PFSK-1 (cell line): ENCODE data around the gene RNF31.

Source experiments
- FOXP2 ChIP-seq: optimal IDR thresholded peaks from 2 replicates; pipeline ENCODE3; 2011; ENCODE audit warnings: borderline replicate concordance, control low read depth, inconsistent platforms; ENCODE audit not compliant: insufficient read depth; ENCODE audit errors: extremely low read length, extremely low read depth
- POLR2AphosphoS5 ChIP-seq: IDR thresholded peaks from 2 replicates; pipeline ENCODE4 v1.6.1; 2012; ENCODE audit warnings: low read depth, mild to moderate bottlenecking, control low read depth, low read length, moderate library complexity
- SIN3A ChIP-seq: IDR thresholded peaks from 2 replicates; pipeline ENCODE4 v1.6.1; 2012; ENCODE audit warnings: mild to moderate bottlenecking, low read length, moderate library complexity, borderline replicate concordance; ENCODE audit not compliant: insufficient read depth
- TAF1 ChIP-seq: IDR thresholded peaks from 2 replicates; pipeline ENCODE4 v1.6.1; 2012; ENCODE audit warnings: low read length, control low read depth, borderline replicate concordance; ENCODE audit not compliant: insufficient read depth
- TF ChIP-seq, protein P1 (sequence below), 2 experiments: IDR thresholded peaks; 2 replicates each; pipeline versions ENCODE4 v1.6.1 to v1.8.0; 2011 to 2012; ENCODE audit warnings: low read depth in 2 of 2, low read length in 2 of 2, control low read depth in 1 of 2, inconsistent platforms in 1 of 2, mild to moderate bottlenecking in 1 of 2, moderate library complexity in 1 of 2; ENCODE audit not compliant: insufficient read depth in 1 of 2

The RNF31 gene

GRCh38 chr14:24108336-24108874 lies 38.9 kb upstream of the RNF31 start:
- TF ChIP-seq SIN3A (no peak), FOXP2 (no peak), TAF1 (no peak), POLR2AphosphoS5 (no peak)
- TF ChIP-seq, protein P1, sequence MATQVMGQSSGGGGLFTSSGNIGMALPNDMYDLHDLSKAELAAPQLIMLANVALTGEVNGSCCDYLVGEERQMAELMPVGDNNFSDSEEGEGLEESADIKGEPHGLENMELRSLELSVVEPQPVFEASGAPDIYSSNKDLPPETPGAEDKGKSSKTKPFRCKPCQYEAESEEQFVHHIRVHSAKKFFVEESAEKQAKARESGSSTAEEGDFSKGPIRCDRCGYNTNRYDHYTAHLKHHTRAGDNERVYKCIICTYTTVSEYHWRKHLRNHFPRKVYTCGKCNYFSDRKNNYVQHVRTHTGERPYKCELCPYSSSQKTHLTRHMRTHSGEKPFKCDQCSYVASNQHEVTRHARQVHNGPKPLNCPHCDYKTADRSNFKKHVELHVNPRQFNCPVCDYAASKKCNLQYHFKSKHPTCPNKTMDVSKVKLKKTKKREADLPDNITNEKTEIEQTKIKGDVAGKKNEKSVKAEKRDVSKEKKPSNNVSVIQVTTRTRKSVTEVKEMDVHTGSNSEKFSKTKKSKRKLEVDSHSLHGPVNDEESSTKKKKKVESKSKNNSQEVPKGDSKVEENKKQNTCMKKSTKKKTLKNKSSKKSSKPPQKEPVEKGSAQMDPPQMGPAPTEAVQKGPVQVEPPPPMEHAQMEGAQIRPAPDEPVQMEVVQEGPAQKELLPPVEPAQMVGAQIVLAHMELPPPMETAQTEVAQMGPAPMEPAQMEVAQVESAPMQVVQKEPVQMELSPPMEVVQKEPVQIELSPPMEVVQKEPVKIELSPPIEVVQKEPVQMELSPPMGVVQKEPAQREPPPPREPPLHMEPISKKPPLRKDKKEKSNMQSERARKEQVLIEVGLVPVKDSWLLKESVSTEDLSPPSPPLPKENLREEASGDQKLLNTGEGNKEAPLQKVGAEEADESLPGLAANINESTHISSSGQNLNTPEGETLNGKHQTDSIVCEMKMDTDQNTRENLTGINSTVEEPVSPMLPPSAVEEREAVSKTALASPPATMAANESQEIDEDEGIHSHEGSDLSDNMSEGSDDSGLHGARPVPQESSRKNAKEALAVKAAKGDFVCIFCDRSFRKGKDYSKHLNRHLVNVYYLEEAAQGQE (IDR thresholded peaks at IDR 0.05; ENCODE audit: insufficient read depth in 1 of 2, low read depth in 2 of 2, low read length in 2 of 2): no peak

GRCh38 chr14:24110060-24110459 lies 37.2 kb upstream of the RNF31 start:
- TF ChIP-seq SIN3A (no peak), FOXP2 (no peak), POLR2AphosphoS5 (no peak), TAF1 (no peak)
- TF ChIP-seq, protein P1 (IDR thresholded peaks at IDR 0.05; ENCODE audit: insufficient read depth in 1 of 2, low read depth in 2 of 2, low read length in 2 of 2): no peak

DNA sequence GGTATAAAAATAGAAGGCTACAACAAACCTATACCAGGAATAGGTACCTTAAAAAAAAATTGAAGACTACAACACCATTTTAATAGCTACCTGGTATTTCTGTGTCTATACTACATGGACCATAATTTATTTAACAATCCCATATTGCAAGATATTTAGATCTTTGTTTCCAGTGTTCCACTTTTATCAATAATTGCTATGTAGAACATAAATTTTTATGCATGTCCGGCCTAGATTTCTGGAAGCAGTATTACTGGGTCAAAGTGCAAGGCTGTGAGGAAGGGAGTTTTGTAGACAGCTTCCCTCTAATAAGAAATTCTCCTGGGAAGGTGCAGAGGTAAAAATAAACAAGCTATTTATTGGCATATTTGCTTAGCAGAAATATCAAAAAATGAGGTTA lies 36.8 kb upstream of the RNF31 start:
- TF ChIP-seq SIN3A (no peak), POLR2AphosphoS5 (no peak), FOXP2 (no peak), TAF1 (no peak)
- TF ChIP-seq, protein P1 (IDR thresholded peaks at IDR 0.05; ENCODE audit: insufficient read depth in 1 of 2, low read depth in 2 of 2, low read length in 2 of 2): no peak

- TF ChIP-seq, protein P1 (IDR thresholded peaks at IDR 0.05; ENCODE audit: insufficient read depth in 1 of 2, low read depth in 2 of 2, low read length in 2 of 2): no peak
- no peak for TF ChIP-seq SIN3A
- no peak for TF ChIP-seq FOXP2
- no peak for TF ChIP-seq POLR2AphosphoS5
- no peak for TF ChIP-seq TAF1
Observed at GRCh38 chr14:24113379-24113800, 33.9 kb upstream of the RNF31 start.
